ENCODE results near the gene FGD6.
"Not testable (repeated sequence)": the region's sequence is repeated elsewhere in the genome, so short reads cannot be mapped to it uniquely, and the experiment has no call there.

DNA sequence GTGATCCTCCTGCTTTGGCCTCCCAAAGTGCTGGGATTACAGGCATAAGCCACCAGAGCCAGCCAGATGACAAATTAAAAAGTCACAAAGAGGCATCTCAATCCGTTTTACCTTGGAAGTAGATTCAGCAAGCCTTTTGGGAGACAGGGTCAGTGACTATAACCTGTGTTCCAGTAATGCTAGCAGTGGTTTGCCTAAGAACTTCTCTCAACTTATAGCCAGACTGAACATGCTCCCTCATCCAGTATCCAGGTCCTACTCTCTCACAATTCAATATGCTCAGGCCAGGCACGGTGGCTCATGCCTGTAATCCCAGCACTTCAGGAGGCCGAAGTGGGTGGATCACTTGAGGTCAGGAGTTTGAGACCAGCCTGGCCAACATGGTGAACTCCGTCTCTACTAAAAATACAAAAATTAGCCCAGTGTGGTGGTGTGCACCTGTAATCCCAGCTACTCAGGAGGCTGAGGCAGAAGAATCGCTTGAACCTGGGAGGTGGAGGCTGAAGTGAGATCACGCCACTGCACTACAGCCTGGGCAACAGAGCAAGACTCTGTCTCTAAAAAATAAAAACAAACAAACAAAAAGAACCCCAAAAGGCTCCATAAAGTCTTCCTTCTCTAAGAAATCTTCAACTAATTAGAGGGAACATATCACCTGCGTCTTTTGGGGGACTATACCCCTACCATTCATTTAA lies 20.2 kb downstream of the FGD6 start:
- not testable (repeated sequence) for TF ChIP-seq ZFP3, ESRRG (CRISPR knock-in tag; IDR thresholded peaks at IDR 0.05)
